Lower leg skin (tissue), 4 donors: ENCODE measurements around the gene TMEM168. TPM values are rescaled to one million over a fixed set of nuclear protein-coding genes. Genes with fewer than 3 reads are reported as not detected.

Source experiments
- DNase-seq, 2 donors: peaks; one replicate each; pipeline ENCODE4 v3.0.0-alpha.2; 2019; ENCODE audit warnings: low spot score in 2 of 2
- H3K4me3 ChIP-seq: fragments of 200-600 bp; sonication (generic); 2 replicates; pipeline ENCODE4 v1.5.1; 2017; ENCODE audit warnings: mild to moderate bottlenecking, low read depth; ENCODE audit not compliant: poor library complexity, severe bottlenecking
- CTCF ChIP-seq, 3 donors: fragments of 450-650 bp; IDR thresholded peaks; one replicate each; pipeline ENCODE4 v1.5.1; 2016; ENCODE audit warnings: antibody characterized with exemption in 3 of 3, mild to moderate bottlenecking in 3 of 3, moderate library complexity in 2 of 3
- POLR2A ChIP-seq, 2 donors: fragments of 450-650 bp; IDR thresholded peaks; one replicate each; pipeline ENCODE4 v1.6.1; 2016 to 2017; ENCODE audit warnings: antibody characterized with exemption in 2 of 2, mild to moderate bottlenecking in 1 of 2, moderate library complexity in 1 of 2
- WGBS, 2 donors: methylation state at CpG; one replicate each; pipeline ENCODE4 v1.1.5; 2018; 5-methylcytosine and 5-hydroxymethylcytosine counted together
- intact Hi-C: fragments of 100-400 bp; cut with DNase I; formaldehyde crosslinking; loops from one replicate; pipeline ENCODE4 v1.15.0; 2023; ENCODE audit warnings: low total_unique reads
- total RNA-seq, 4 donors: library from RNA; depleted of rRNA; stranded (reverse); fragments of >200 nt; gene quantifications; one replicate each; pipeline ENCODE4 v1.1.0, GENCODE V29; 2016

Gene TMEM168
- total RNA-seq, 4 donors from 2014 or later, result 19.0 to 27.1 (median 24.9) TPM

GRCh38 chr7:112777406-112777805, 12.8 kb downstream of the TMEM168 start:
- no peak for DNase-seq
- intact Hi-C loops, result no loop called here

GRCh38 chr7:112771166-112771565, 19.0 kb downstream of the TMEM168 start:
- intact Hi-C loops, result no loop called here
- 44 to 53% methylated on average over 1 of the region's 1 CpG for WGBS, 2 donors
- no peak for DNase-seq
- H3K4me3 ChIP-seq, result no peak overlapping the region
- TF ChIP-seq CTCF (IDR thresholded peaks at IDR 0.05) (no peak), POLR2A (IDR thresholded peaks at IDR 0.05) (no peak)

More at GRCh38 chr7:112777406-112777805, 12.8 kb downstream of the TMEM168 start:
- TF ChIP-seq POLR2A (IDR thresholded peaks at IDR 0.05) (no peak), CTCF (IDR thresholded peaks at IDR 0.05) (no peak)
- H3K4me3 ChIP-seq, result no peak overlapping the region

- TF ChIP-seq POLR2A (IDR thresholded peaks at IDR 0.05) (no peak), CTCF (IDR thresholded peaks at IDR 0.05) (no peak)
- H3K4me3 ChIP-seq, result no peak overlapping the region
- intact Hi-C loops, result no loop called here
- DNase-seq, result peak in 1 of 2 donors; percentile 60
- WGBS, 2 donors, result 50 to 71% methylated on average over 4 of the region's 4 CpGs
Measured at GRCh38 chr7:112770051-112770450, 20.1 kb downstream of the TMEM168 start.

GRCh38 chr7:112765105-112765504, 25.1 kb downstream of the TMEM168 start:
- DNase-seq, result no peak
- 82 to 96% methylated on average over 1 of the region's 1 CpG for WGBS, 2 donors
- no peak for TF ChIP-seq POLR2A (IDR thresholded peaks at IDR 0.05)
- no peak for TF ChIP-seq CTCF (IDR thresholded peaks at IDR 0.05)
- H3K4me3 ChIP-seq, result no peak overlapping the region
- intact Hi-C loops, result no loop called here

GRCh38 chr7:112763996-112764395, 26.2 kb downstream of the TMEM168 start:
- DNase-seq, result no peak
- intact Hi-C loops, result no loop called here
- H3K4me3 ChIP-seq, result no peak overlapping the region
- TF ChIP-seq POLR2A (IDR thresholded peaks at IDR 0.05), result no peak
- TF ChIP-seq CTCF (IDR thresholded peaks at IDR 0.05), result no peak

- 93 to 96% methylated on average over 3 of the region's 3 CpGs for WGBS, 2 donors
Measured at GRCh38 chr7:112763298-112763697, 26.9 kb downstream of the TMEM168 start.

More at GRCh38 chr7:112763298-112763697, 26.9 kb downstream of the TMEM168 start:
- TF ChIP-seq CTCF (IDR thresholded peaks at IDR 0.05) (no peak), POLR2A (IDR thresholded peaks at IDR 0.05) (no peak)
- intact Hi-C loops, result no loop called here
- no peak for DNase-seq
- no peak overlapping the region for H3K4me3 ChIP-seq
